ENCODE measurements around the gene SUGCT. TPM values are rescaled to one million over a fixed set of nuclear protein-coding genes. Genes with fewer than 3 reads are reported as not detected.
"Not testable (repeated sequence)": the region's sequence is repeated elsewhere in the genome, so short reads cannot be mapped to it uniquely, and the experiment has no call there.

The SUGCT gene
- total RNA-seq, 1 experiment from 2014 or later = 9.9 TPM

- intact Hi-C loops (cut with micrococcal nuclease; ENCODE audit: unreplicated experiment) = loop anchor here (10.0 kb wide), 1 partner anchor 365 kb away; no protein-coding TSS in a partner anchor
- POLR2A ChIA-PET = no interaction called here
These were observed 465.0 kb downstream of the SUGCT start for GRCh38 chr7:40599836-40600235.

GRCh38 chr7:40602351-40602750 is 467.5 kb downstream of the SUGCT start:
- BruUV-seq (replicated peaks); DNase-seq; POLR2A ChIA-PET; H3K36me3 ChIP-seq (ENCODE audit: control insufficient read depth, insufficient read depth, low read length); H3K4me1 Mint-ChIP-seq (ENCODE audit: low read depth, unreplicated experiment); H3K9me3 ChIP-seq; H3K4me3 Mint-ChIP-seq (ENCODE audit: unreplicated experiment); H3K27me3 ChIP-seq (replicated peaks; ENCODE audit: control insufficient read depth, insufficient read depth, low read length); CTCF ChIA-PET; H3K27me3 Mint-ChIP-seq (ENCODE audit: insufficient read depth, unreplicated experiment); H3K4me1 ChIP-seq; H3K36me3 Mint-ChIP-seq (ENCODE audit: insufficient read depth, unreplicated experiment); H3K27ac Mint-ChIP-seq (ENCODE audit: unreplicated experiment); H3K4me3 ChIP-seq (ENCODE audit: low read depth, low read length): not testable (repeated sequence)
- H3K9me3 Mint-ChIP-seq (ENCODE audit: unreplicated experiment) = peaks cover 11% of the 10 kb centered on the region
- intact Hi-C loops (cut with micrococcal nuclease; ENCODE audit: unreplicated experiment) = loop anchor here (10.0 kb wide), 1 partner anchor 368 kb away; no protein-coding TSS in a partner anchor

More at GRCh38 chr7:40599836-40600235, 465.0 kb downstream of the SUGCT start:
- Mint-ChIP-seq H3K36me3 (ENCODE audit: insufficient read depth, unreplicated experiment) (no peaks in the 10 kb centered on the region), H3K9me3 (ENCODE audit: unreplicated experiment) (peaks cover 11% of the 10 kb centered on the region), H3K4me1 (ENCODE audit: low read depth, unreplicated experiment) (no peaks in the 10 kb centered on the region), H3K4me3 (ENCODE audit: unreplicated experiment) (no peak overlapping the region), H3K27ac (ENCODE audit: unreplicated experiment) (no peak overlapping the region), H3K27me3 (ENCODE audit: insufficient read depth, unreplicated experiment) (no peaks in the 10 kb centered on the region)
- H3K9me3 ChIP-seq = no peaks in the 10 kb centered on the region
- DNase-seq = no peak
- no peak for TF ChIP-seq CTCF (IDR thresholded peaks at IDR 0.05; ENCODE audit: insufficient read depth in 1 of 2, low read depth in 1 of 2, low read length in 1 of 2, severe bottlenecking in 1 of 2, unreplicated experiment in 1 of 2)
- no peaks in the 10 kb centered on the region for H3K27me3 ChIP-seq (replicated peaks; ENCODE audit: control insufficient read depth, insufficient read depth, low read length)
- peaks cover 3% of the 10 kb centered on the region; the same call in 1 of the 2 replicates for H3K4me1 ChIP-seq
- CTCF ChIA-PET = no interaction called here
- H3K36me3 ChIP-seq (ENCODE audit: control insufficient read depth, insufficient read depth, low read length) = no peaks in the 10 kb centered on the region
- H3K4me3 ChIP-seq (ENCODE audit: low read depth, low read length) = no peak overlapping the region
- BruUV-seq (replicated peaks) = no TSS peak

GRCh38 chr7:40604601-40605438 is 470.0 kb downstream of the SUGCT start:
- H3K27me3 ChIP-seq (replicated peaks; ENCODE audit: control insufficient read depth, insufficient read depth, low read length) = no peaks in the 10 kb centered on the region
- ChIA-PET CTCF (no interaction called here), POLR2A (no interaction called here)
- no peak overlapping the region for H3K4me3 Mint-ChIP-seq (ENCODE audit: unreplicated experiment)
- H3K4me3 ChIP-seq (ENCODE audit: low read depth, low read length) = no peak overlapping the region
- peak; percentile 45 to 47 for DNase-seq
- H3K9me3 ChIP-seq = no peaks in the 10 kb centered on the region
- peak; percentile 63 to 68 for TF ChIP-seq CTCF (IDR thresholded peaks at IDR 0.05; ENCODE audit: insufficient read depth in 1 of 2, low read depth in 1 of 2, low read length in 1 of 2, severe bottlenecking in 1 of 2, unreplicated experiment in 1 of 2)
- H3K27me3 Mint-ChIP-seq (ENCODE audit: insufficient read depth, unreplicated experiment) = no peaks in the 10 kb centered on the region
- H3K9me3 Mint-ChIP-seq (ENCODE audit: unreplicated experiment) = peaks cover 11% of the 10 kb centered on the region
- no TSS peak for BruUV-seq (replicated peaks)
- no peaks in the 10 kb centered on the region for H3K36me3 Mint-ChIP-seq (ENCODE audit: insufficient read depth, unreplicated experiment)
- no peaks in the 10 kb centered on the region for H3K36me3 ChIP-seq (ENCODE audit: control insufficient read depth, insufficient read depth, low read length)
- H3K27ac Mint-ChIP-seq (ENCODE audit: unreplicated experiment) = no peak overlapping the region
- H3K4me1 ChIP-seq = peaks cover 3% of the 10 kb centered on the region; the same call in 1 of the 2 replicates
- intact Hi-C loops (cut with micrococcal nuclease; ENCODE audit: unreplicated experiment) = loop anchor here (1.0 to 10.0 kb wide), 3 partner anchors 158 to 370 kb away; no protein-coding TSS in a partner anchor
- no peaks in the 10 kb centered on the region for H3K4me1 Mint-ChIP-seq (ENCODE audit: low read depth, unreplicated experiment)
